GM21529 (cell line): ENCODE data around the gene PARPBP.
"Not testable (repeated sequence)": the region's sequence is repeated elsewhere in the genome, so short reads cannot be mapped to it uniquely, and the experiment has no call there.

ENCODE experiments used
- ATAC-seq: cut with Tn5 transposase; IDR thresholded peaks from one replicate; pipeline ENCODE4 v1.9.1; 2021; ENCODE audit not compliant: unreplicated experiment

The PARPBP gene

DNA sequence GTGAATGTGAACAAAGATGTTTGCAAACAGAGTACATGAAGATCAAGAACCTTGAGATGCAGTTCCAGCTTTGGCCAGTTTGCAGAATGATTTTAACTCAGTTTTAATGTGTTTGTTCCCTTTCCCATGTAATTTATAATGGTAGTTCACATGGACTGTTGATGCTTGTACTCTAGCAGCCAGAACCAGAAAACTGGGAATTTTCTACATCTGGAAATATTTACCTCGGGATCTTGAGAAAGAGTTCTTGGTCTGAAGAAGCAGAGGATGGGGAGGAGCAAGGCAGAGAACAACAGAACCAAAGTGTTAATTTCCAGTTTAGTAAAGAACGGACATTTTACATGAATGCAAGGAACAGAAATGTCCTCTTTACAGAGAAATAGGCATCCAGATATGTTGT, 114.6 kb downstream of the PARPBP start:
- ATAC-seq, result no peak

DNA sequence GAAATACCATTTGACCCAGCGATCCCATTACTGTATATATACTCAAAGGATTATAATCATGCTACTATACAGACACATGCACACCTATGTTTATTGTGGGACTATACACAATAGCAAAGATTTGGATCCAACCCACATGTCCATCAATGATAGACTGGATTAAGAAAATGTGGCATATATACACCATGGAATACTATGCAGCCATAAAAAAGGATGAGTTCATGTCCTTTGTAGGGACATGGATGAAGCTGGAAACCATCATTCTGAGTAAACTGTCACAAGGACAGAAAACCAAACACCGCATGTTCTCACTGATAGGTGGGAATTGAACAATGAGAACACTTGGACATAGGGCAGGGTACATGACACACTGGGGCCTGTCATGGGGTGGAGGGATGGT, 120.9 kb downstream of the PARPBP start:
- not testable (repeated sequence) for ATAC-seq
